Measurements from ENCODE around the gene JARID2. TPM values are rescaled to one million over a fixed set of nuclear protein-coding genes. Genes with fewer than 3 reads are reported as not detected.

Gene JARID2
- total and polyA plus RNA-seq, 10 of the 15 experiments (the other 5 are each of a cell fraction or from before 2014, with no cell fraction given) = 4.2 to 21.6 (median 11.7) TPM

GRCh38 chr6:15420959-15421438 lies 175.1 kb downstream of the JARID2 start (continued):
- TF ChIP-seq NR2C2 (IDR thresholded peaks at IDR 0.05; ENCODE audit: borderline replicate concordance, control insufficient read depth, insufficient read length, low read depth) = no peak
- TF ChIP-seq YBX1 (IDR thresholded peaks at IDR 0.05) = no peak
- no peak for TF ChIP-seq ZSCAN29 (IDR thresholded peaks at IDR 0.05)
- TF ChIP-seq MYB (IDR thresholded peaks at IDR 0.05; ENCODE audit: borderline replicate concordance, low read depth, low read length) = no peak
- 0 out of 2 replicates have a peak, but pooled peaks have one; percentile 16 for TF ChIP-seq ATF7 (IDR thresholded peaks at IDR 0.05; ENCODE audit: low read depth)
- no peak for TF ChIP-seq BACH1 (IDR thresholded peaks at IDR 0.05; ENCODE audit: borderline replicate concordance)
- no peak for TF ChIP-seq TBL1XR1 (IDR thresholded peaks at IDR 0.05; ENCODE audit: low read depth, low read length)
- TF ChIP-seq EED (IDR thresholded peaks at IDR 0.05; ENCODE audit: low read depth) = no peak
- TF ChIP-seq E2F4 (IDR thresholded peaks at IDR 0.05; ENCODE audit: low read depth, low read length) = no peak
- TF ChIP-seq FOXK2 (IDR thresholded peaks at IDR 0.05) = no peak
- 0 out of 4 replicates have a peak, but pooled peaks of 1 of the 2 experiments have one; percentile 21 for TF ChIP-seq ETV6 (conservative IDR thresholded peaks at IDR 0.05 in 1 of 2, IDR thresholded peaks at IDR 0.05 in 1 of 2; ENCODE audit: borderline replicate concordance in 1 of 2, low read depth in 1 of 2)
- TF ChIP-seq, protein P1, sequence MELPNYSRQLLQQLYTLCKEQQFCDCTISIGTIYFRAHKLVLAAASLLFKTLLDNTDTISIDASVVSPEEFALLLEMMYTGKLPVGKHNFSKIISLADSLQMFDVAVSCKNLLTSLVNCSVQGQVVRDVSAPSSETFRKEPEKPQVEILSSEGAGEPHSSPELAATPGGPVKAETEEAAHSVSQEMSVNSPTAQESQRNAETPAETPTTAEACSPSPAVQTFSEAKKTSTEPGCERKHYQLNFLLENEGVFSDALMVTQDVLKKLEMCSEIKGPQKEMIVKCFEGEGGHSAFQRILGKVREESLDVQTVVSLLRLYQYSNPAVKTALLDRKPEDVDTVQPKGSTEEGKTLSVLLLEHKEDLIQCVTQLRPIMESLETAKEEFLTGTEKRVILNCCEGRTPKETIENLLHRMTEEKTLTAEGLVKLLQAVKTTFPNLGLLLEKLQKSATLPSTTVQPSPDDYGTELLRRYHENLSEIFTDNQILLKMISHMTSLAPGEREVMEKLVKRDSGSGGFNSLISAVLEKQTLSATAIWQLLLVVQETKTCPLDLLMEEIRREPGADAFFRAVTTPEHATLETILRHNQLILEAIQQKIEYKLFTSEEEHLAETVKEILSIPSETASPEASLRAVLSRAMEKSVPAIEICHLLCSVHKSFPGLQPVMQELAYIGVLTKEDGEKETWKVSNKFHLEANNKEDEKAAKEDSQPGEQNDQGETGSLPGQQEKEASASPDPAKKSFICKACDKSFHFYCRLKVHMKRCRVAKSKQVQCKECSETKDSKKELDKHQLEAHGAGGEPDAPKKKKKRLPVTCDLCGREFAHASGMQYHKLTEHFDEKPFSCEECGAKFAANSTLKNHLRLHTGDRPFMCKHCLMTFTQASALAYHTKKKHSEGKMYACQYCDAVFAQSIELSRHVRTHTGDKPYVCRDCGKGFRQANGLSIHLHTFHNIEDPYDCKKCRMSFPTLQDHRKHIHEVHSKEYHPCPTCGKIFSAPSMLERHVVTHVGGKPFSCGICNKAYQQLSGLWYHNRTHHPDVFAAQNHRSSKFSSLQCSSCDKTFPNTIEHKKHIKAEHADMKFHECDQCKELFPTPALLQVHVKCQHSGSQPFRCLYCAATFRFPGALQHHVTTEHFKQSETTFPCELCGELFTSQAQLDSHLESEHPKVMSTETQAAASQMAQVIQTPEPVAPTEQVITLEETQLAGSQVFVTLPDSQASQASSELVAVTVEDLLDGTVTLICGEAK (IDR thresholded peaks at IDR 0.05; ENCODE audit: borderline replicate concordance) = 0 out of 2 replicates have a peak, but pooled peaks have one; percentile 14
- TF ChIP-seq STAT3 (IDR thresholded peaks at IDR 0.05; ENCODE audit: low read depth, low read length) = no peak
- TF ChIP-seq SP1 (IDR thresholded peaks at IDR 0.05; ENCODE audit: low read depth, low read length) = no peak
- TF ChIP-seq RAD21 (IDR thresholded peaks at IDR 0.05; ENCODE audit: insufficient read depth, low read depth, low read length) = no peak
- TF ChIP-seq NBN (IDR thresholded peaks at IDR 0.05) = peak; percentile 41; the same call in 1 of the 2 replicates
- TF ChIP-seq CUX1 (IDR thresholded peaks at IDR 0.05; ENCODE audit: insufficient replicate concordance, low read depth, low read length) = no peak
- peak; percentile 59 for TF ChIP-seq SPI1 (IDR thresholded peaks at IDR 0.05; ENCODE audit: borderline replicate concordance, insufficient read depth, low read depth, low read length)
- TF ChIP-seq KLF5 (IDR thresholded peaks at IDR 0.05; ENCODE audit: partially characterized antibody) = no peak
- TF ChIP-seq RBBP5 (conservative IDR thresholded peaks at IDR 0.05) = no peak
- TF ChIP-seq NFYA (IDR thresholded peaks at IDR 0.05; ENCODE audit: borderline replicate concordance, low read depth, low read length) = no peak
- no peak for TF ChIP-seq WRNIP1 (IDR thresholded peaks at IDR 0.05; ENCODE audit: borderline replicate concordance, low read depth, low read length)
